Adipocyte (in vitro differentiated cells): ENCODE results near the gene ATP1B1.
"Not testable (repeated sequence)": the region's sequence is repeated elsewhere in the genome, so short reads cannot be mapped to it uniquely, and the experiment has no call there.

Source experiments
- DNase-seq: peaks from one replicate; pipeline ENCODE4 v3.0.0-alpha.2; 2015; ENCODE audit warnings: low read depth
- H3K27me3 ChIP-seq: replicated peaks from 2 replicates; pipeline ENCODE4 v1.7.0; 2013; ENCODE audit warnings: mild to moderate bottlenecking, low read length, moderate library complexity; ENCODE audit not compliant: control insufficient read depth, insufficient read depth
- H3K36me3 ChIP-seq: 2 replicates; pipeline ENCODE4 v1.7.0; 2013; ENCODE audit warnings: low read length, mild to moderate bottlenecking, moderate library complexity; ENCODE audit not compliant: control insufficient read depth, insufficient read depth, severe bottlenecking
- H3K4me1 ChIP-seq: 2 replicates; pipeline ENCODE4 v1.7.0; 2013; ENCODE audit warnings: mild to moderate bottlenecking, low read length, moderate library complexity; ENCODE audit not compliant: control insufficient read depth, insufficient read depth
- H3K4me3 ChIP-seq: 2 replicates; pipeline ENCODE4 v1.7.0; 2013; ENCODE audit warnings: mild to moderate bottlenecking, low read length, moderate library complexity
- H3K9ac ChIP-seq: 2 replicates; pipeline ENCODE4 v1.7.0; 2013; ENCODE audit warnings: mild to moderate bottlenecking, low read length, moderate library complexity
- H3K9me3 ChIP-seq: 2 replicates; pipeline ENCODE4 v1.7.0; 2013; ENCODE audit warnings: mild to moderate bottlenecking, low read length, moderate library complexity; ENCODE audit not compliant: control insufficient read depth

The ATP1B1 gene

GRCh38 chr1:169175461-169175860 lies 69.0 kb downstream of the ATP1B1 start:
- H3K4me3 ChIP-seq = no peak overlapping the region
- H3K27me3 ChIP-seq = no peaks in the 10 kb centered on the region
- no peak for DNase-seq
- H3K9ac ChIP-seq = no peak overlapping the region
- H3K9me3 ChIP-seq = no peaks in the 10 kb centered on the region
- no peaks in the 10 kb centered on the region for H3K36me3 ChIP-seq
- H3K4me1 ChIP-seq = no peaks in the 10 kb centered on the region

GRCh38 chr1:169179431-169179830 lies 72.9 kb downstream of the ATP1B1 start:
- not testable (repeated sequence) for H3K9ac ChIP-seq, H3K4me3 ChIP-seq, DNase-seq, H3K27me3 ChIP-seq, H3K9me3 ChIP-seq, H3K36me3 ChIP-seq, H3K4me1 ChIP-seq

GRCh38 chr1:169180174-169180573 lies 73.7 kb downstream of the ATP1B1 start:
- no peaks in the 10 kb centered on the region for H3K36me3 ChIP-seq
- H3K9ac ChIP-seq = no peak overlapping the region
- no peaks in the 10 kb centered on the region for H3K27me3 ChIP-seq
- no peaks in the 10 kb centered on the region for H3K4me1 ChIP-seq
- DNase-seq = no peak
- no peaks in the 10 kb centered on the region for H3K9me3 ChIP-seq
- H3K4me3 ChIP-seq = no peak overlapping the region
